K562 (cell line): ENCODE data around the gene WDR70. TPM values are rescaled to one million over a fixed set of nuclear protein-coding genes. Genes with fewer than 3 reads are reported as not detected.
A peak's percentile ranks its signal among the peaks of the same experiment; 100 is the strongest.

Source experiments
- CBX5 ChIP-seq: IDR thresholded peaks from 2 replicates; pipeline ENCODE4 v1.6.1; 2014; ENCODE audit warnings: low read depth, borderline replicate concordance
- COPS2 ChIP-seq: fragments of 450-650 bp; conservative IDR thresholded peaks from 2 replicates; pipeline ENCODE4 v1.6.1; 2016; ENCODE audit warnings: mild to moderate bottlenecking, moderate library complexity
- CREBBP ChIP-seq: IDR thresholded peaks from one replicate; pipeline ENCODE4 v1.6.1; 2012; ENCODE audit warnings: low read depth, mild to moderate bottlenecking, control low read depth, inconsistent platforms, low read length
- MAFK ChIP-seq: IDR thresholded peaks from 2 replicates; pipeline ENCODE4 v1.6.1; 2011; ENCODE audit warnings: low read length, improper control_type of control experiment
- MBD2 ChIP-seq: sonication (generic); IDR thresholded peaks from 2 replicates; pipeline ENCODE4 v1.6.1; 2016; ENCODE audit warnings: low read depth, borderline replicate concordance
- MEIS2 ChIP-seq: fragments of 450-650 bp; IDR thresholded peaks from 2 replicates; pipeline ENCODE4 v1.6.1; 2014; ENCODE audit warnings: mild to moderate bottlenecking; ENCODE audit not compliant: partially characterized antibody
- MTA1 ChIP-seq: fragments of 450-650 bp; IDR thresholded peaks from 2 replicates; pipeline ENCODE4 v1.6.1; 2017; ENCODE audit warnings: borderline replicate concordance
- NFYB ChIP-seq: IDR thresholded peaks from 2 replicates; pipeline ENCODE4 v1.6.1; 2011; ENCODE audit warnings: mild to moderate bottlenecking, moderate library complexity; ENCODE audit not compliant: insufficient read length; ENCODE audit errors: extremely low read depth
- RCOR1 ChIP-seq, 2 experiments: IDR thresholded peaks; 2 replicates each; pipeline ENCODE4 v1.6.1; 2012; ENCODE audit warnings: low read depth in 2 of 2, low read length in 2 of 2, borderline replicate concordance in 1 of 2, improper control_type of control experiment in 1 of 2
- SMARCA5 ChIP-seq: fragments of 450-650 bp; IDR thresholded peaks from 2 replicates; pipeline ENCODE4 v1.6.1; 2016
- SMC3 ChIP-seq: conservative IDR thresholded peaks from 2 replicates; pipeline ENCODE4 v1.6.1; 2011; ENCODE audit warnings: low read depth, low read length, improper control_type of control experiment; ENCODE audit not compliant: insufficient read depth
- U2AF2 ChIP-seq: fragments of 200-400 bp; formaldehyde crosslinking; optimal IDR thresholded peaks from 2 replicates; pipeline ENCODE3; 2017; ENCODE audit warnings: low read depth, mild to moderate bottlenecking, low read length
- ZNF695 ChIP-seq: fragments of 450-650 bp; formaldehyde crosslinking; IDR thresholded peaks from 2 replicates; pipeline ENCODE4 v1.4.0; 2020; ENCODE audit warnings: mild to moderate bottlenecking, moderate library complexity
- polyA plus RNA-seq, 8 experiments: library from polyadenylated mRNA; depleted of rRNA in 4 of 8; stranded (reverse) in 5 of 8; unstranded in 3 of 8; fragments of >200 nt; fragmentation: Nextera tagmentation in 2 of 8; fragmentation: Illumina TruSeq in 1 of 8; extraction: Ambion mirVana in 2 of 8; extraction: Trizol in 1 of 8; gene quantifications; 2 replicates each; pipeline versions ENCODE4 v1.2.1 to v1.2.3, GENCODE V29; 2011 to 2014; ENCODE audit warnings: inconsistent platforms in 1 of 8, missing spikeins in 1 of 8
- total RNA-seq, 7 experiments: library from RNA; depleted of rRNA in 6 of 7; stranded (reverse); fragments of >200 nt in 6 of 7; fragmentation: Illumina TruSeq in 2 of 7; extraction: Trizol in 2 of 7; gene quantifications; 2 replicates each; pipeline versions ENCODE4 v1.2.1 to v1.2.3, GENCODE V29; 2011 to 2021; ENCODE audit warnings: low replicate concordance in 1 of 7
- TF ChIP-seq, protein P1 (sequence below): fragments of 250-450 bp; sonication (Bioruptor Pico); IDR thresholded peaks from 2 replicates; pipeline ENCODE4 v1.4.0; 2020; ENCODE audit warnings: borderline replicate concordance
- TF ChIP-seq, protein P2 (sequence below): fragments of 250-450 bp; sonication (Bioruptor Pico); IDR thresholded peaks from 2 replicates; pipeline ENCODE4 v1.8.0; 2021; ENCODE audit warnings: moderate library complexity, mild to moderate bottlenecking, inconsistent platforms
- TF ChIP-seq, protein P3 (sequence below): IDR thresholded peaks from 3 replicates; pipeline ENCODE4 v1.6.1; 2011; ENCODE audit warnings: borderline replicate concordance, mild to moderate bottlenecking, moderate library complexity; ENCODE audit not compliant: insufficient read length; ENCODE audit errors: extremely low read depth
- TF ChIP-seq, protein P4 (sequence below): fragments of 250-450 bp; sonication (Bioruptor Pico); IDR thresholded peaks from 2 replicates; pipeline ENCODE4 v1.5.0; 2020; ENCODE audit warnings: mild to moderate bottlenecking
- TF ChIP-seq, protein P5 (sequence below), 2 experiments: fragments of 450-650 bp in 1 of 2; sonication (generic) in 1 of 2; formaldehyde crosslinking; conservative IDR thresholded peaks; 2 replicates each; pipeline versions ENCODE4 v1.4.0 to v1.8.1; 2020 to 2022; ENCODE audit warnings: mild to moderate bottlenecking in 1 of 2, missing genetic modification reagents in 1 of 2

The WDR70 gene
- total and polyA plus RNA-seq, 9 of the 15 experiments (the other 6 are each of a cell fraction or from before 2014, with no cell fraction given): 16.8 to 46.6 (median 38.8) TPM

DNA sequence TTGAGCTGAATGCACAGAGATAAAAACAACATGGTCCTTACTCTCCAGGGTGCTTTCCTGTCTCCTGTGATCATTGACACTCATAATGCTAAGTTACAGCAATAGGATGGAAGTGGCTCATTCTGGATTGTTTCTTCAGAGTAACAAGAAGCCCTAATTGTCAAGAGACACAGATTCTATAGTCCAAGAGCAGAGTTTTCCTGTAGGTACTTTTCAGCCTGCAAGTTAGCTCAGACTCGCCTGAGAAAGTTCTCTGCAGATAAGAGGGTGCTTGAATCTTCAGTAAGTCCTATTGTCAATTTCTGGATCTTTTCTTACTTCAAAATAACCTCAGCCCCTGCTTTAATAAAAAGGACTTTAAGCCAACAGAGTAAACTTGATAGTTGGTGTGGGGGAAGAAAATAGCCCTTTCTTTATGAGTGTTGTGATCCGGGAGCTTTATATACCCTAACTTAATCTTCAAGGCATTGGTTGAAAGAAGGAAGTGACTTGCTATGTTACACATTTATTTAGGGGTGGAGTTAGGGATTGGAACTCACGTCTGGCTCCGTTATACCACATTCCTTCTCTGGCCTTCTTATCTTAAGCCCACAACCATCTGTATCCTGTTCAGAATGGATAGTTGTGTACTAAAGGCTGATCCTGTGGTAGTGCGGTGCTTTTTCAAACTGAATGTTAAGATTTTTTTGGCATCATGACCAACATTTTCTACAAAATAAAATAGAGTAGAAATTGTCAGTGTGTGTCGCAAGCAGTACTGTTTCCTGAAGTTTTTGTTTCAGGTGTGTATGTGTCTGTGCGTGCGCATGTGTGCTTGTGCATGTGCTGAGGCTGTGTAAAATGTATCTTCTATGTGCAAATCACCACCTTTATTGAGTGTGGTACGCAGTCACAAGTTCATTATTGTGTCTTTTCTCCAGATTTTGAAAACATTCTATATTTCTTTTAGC, 173.9 kb downstream of the WDR70 start (continued):
- TF ChIP-seq COPS2: no peak
- TF ChIP-seq RCOR1 (IDR thresholded peaks at IDR 0.05; ENCODE audit: borderline replicate concordance in 1 of 2, low read depth in 2 of 2, low read length in 2 of 2): peak; percentile 95 to 99
- TF ChIP-seq SMC3: no peak
- TF ChIP-seq ZNF695: no peak
- TF ChIP-seq MEIS2: peak; percentile 58
- TF ChIP-seq, protein P1, sequence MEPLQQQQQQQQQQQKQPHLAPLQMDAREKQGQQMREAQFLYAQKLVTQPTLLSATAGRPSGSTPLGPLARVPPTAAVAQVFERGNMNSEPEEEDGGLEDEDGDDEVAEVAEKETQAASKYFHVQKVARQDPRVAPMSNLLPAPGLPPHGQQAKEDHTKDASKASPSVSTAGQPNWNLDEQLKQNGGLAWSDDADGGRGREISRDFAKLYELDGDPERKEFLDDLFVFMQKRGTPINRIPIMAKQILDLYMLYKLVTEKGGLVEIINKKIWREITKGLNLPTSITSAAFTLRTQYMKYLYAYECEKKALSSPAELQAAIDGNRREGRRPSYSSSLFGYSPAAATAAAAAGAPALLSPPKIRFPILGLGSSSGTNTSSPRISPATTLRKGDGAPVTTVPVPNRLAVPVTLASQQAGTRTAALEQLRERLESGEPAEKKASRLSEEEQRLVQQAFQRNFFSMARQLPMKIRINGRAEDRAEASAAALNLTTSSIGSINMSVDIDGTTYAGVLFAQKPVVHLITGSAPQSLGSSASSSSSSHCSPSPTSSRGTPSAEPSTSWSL (CRISPR knock-in tag): no peak
- TF ChIP-seq MAFK: no peak
- TF ChIP-seq CREBBP: no peak
- TF ChIP-seq, protein P2, sequence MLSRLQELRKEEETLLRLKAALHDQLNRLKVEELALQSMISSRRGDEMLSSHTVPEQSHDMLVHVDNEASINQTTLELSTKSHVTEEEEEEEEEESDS (CRISPR knock-in tag): no peak
- 0 out of 2 replicates have a peak, but pooled peaks have one; percentile 27 for TF ChIP-seq CBX5
- no peak for TF ChIP-seq U2AF2
- TF ChIP-seq, protein P3, sequence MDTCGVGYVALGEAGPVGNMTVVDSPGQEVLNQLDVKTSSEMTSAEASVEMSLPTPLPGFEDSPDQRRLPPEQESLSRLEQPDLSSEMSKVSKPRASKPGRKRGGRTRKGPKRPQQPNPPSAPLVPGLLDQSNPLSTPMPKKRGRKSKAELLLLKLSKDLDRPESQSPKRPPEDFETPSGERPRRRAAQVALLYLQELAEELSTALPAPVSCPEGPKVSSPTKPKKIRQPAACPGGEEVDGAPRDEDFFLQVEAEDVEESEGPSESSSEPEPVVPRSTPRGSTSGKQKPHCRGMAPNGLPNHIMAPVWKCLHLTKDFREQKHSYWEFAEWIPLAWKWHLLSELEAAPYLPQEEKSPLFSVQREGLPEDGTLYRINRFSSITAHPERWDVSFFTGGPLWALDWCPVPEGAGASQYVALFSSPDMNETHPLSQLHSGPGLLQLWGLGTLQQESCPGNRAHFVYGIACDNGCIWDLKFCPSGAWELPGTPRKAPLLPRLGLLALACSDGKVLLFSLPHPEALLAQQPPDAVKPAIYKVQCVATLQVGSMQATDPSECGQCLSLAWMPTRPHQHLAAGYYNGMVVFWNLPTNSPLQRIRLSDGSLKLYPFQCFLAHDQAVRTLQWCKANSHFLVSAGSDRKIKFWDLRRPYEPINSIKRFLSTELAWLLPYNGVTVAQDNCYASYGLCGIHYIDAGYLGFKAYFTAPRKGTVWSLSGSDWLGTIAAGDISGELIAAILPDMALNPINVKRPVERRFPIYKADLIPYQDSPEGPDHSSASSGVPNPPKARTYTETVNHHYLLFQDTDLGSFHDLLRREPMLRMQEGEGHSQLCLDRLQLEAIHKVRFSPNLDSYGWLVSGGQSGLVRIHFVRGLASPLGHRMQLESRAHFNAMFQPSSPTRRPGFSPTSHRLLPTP: no peak
- TF ChIP-seq, protein P4, sequence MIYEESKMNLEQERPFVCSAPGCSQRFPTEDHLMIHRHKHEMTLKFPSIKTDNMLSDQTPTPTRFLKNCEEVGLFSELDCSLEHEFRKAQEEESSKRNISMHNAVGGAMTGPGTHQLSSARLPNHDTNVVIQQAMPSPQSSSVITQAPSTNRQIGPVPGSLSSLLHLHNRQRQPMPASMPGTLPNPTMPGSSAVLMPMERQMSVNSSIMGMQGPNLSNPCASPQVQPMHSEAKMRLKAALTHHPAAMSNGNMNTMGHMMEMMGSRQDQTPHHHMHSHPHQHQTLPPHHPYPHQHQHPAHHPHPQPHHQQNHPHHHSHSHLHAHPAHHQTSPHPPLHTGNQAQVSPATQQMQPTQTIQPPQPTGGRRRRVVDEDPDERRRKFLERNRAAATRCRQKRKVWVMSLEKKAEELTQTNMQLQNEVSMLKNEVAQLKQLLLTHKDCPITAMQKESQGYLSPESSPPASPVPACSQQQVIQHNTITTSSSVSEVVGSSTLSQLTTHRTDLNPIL: no peak
- TF ChIP-seq MTA1: no peak; the same call in 1 of the 2 replicates
- no peak for TF ChIP-seq SMARCA5
- TF ChIP-seq NFYB: no peak
- TF ChIP-seq MBD2: no peak; the same call in 1 of the 2 replicates
- TF ChIP-seq, protein P5, sequence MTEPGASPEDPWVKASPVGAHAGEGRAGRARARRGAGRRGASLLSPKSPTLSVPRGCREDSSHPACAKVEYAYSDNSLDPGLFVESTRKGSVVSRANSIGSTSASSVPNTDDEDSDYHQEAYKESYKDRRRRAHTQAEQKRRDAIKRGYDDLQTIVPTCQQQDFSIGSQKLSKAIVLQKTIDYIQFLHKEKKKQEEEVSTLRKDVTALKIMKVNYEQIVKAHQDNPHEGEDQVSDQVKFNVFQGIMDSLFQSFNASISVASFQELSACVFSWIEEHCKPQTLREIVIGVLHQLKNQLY (CRISPR knock-in tag; conservative IDR thresholded peaks at IDR 0.05): no peak
